Measurements from ENCODE around the gene KLF11.

GRCh38 chr2:10033251-10034006 lies 9.9 kb upstream of the KLF11 start:
- TF ChIP-seq CTCF (IDR thresholded peaks at IDR 0.05 in 8 of 11, conservative IDR thresholded peaks at IDR 0.05 in 3 of 11), result no peak
- TF ChIP-seq POLR2AphosphoS5 (IDR thresholded peaks at IDR 0.05), result no peak
